SK-N-SH (cell line): ENCODE results near the gene GABRG3. TPM values are rescaled to one million over a fixed set of nuclear protein-coding genes. Genes with fewer than 3 reads are reported as not detected.

Experiments used
- CTCF ChIA-PET: fragments of 300-600, 350-600 bp; formaldehyde crosslinking; extraction: SDS; loops from one replicate; lab custom pipeline; 2021; lab: Yijun Ruan, JAX
- POLR2A ChIA-PET: fragments of 350-600 bp; sonication (Branson Sonifier 250); formaldehyde crosslinking; extraction: SDS; loops from one replicate; lab custom pipeline; 2020; ENCODE audit warnings: antibody characterized with exemption, inconsistent platforms; lab: Yijun Ruan, JAX
- DNase-seq: peaks from one replicate; pipeline ENCODE4 v3.0.0; 2012
- H2AFZ ChIP-seq: fragments of 200-600 bp; sonication (generic); 2 replicates; pipeline ENCODE4 v1.8.1; 2016; ENCODE audit warnings: antibody characterized with exemption, mild to moderate bottlenecking, low read depth
- H3F3A ChIP-seq: fragments of 200-600 bp; sonication (generic); replicated peaks from 2 replicates; pipeline ENCODE3; 2016; ENCODE audit warnings: antibody characterized with exemption, mild to moderate bottlenecking; ENCODE audit not compliant: insufficient read depth
- H3K27ac ChIP-seq, 2 experiments: fragments of 200-500 bp in 1 of 2; fragments of 200-600 bp in 1 of 2; sonication (Bioruptor generic) in 1 of 2; sonication (generic), shearing (Covaris generic) in 1 of 2; 2 replicates each; pipeline versions ENCODE4 v1.5.1 to v1.6.1; 2014 to 2016; ENCODE audit warnings: low read depth in 2 of 2, inconsistent platforms in 1 of 2, low read length in 1 of 2, mild to moderate bottlenecking in 1 of 2, mixed read lengths in 1 of 2
- H3K27me3 ChIP-seq: fragments of 200-600 bp; sonication (generic), shearing (Covaris generic); 2 replicates; pipeline ENCODE4 v1.6.1; 2016; ENCODE audit warnings: mixed run types; ENCODE audit not compliant: insufficient read depth
- H3K36me3 ChIP-seq, 2 experiments: fragments of 200-500 bp in 1 of 2; fragments of 200-600 bp in 1 of 2; sonication (Bioruptor generic) in 1 of 2; sonication (generic) in 1 of 2; replicated peaks in 1 of 2; 2 replicates each; pipeline versions ENCODE3 to v1.5.1; 2014 to 2016; ENCODE audit warnings: low read length in 1 of 2, mild to moderate bottlenecking in 1 of 2; ENCODE audit not compliant: insufficient read depth in 2 of 2, control insufficient read depth in 1 of 2
- H3K4me1 ChIP-seq, 2 experiments: fragments of 200-500 bp in 1 of 2; fragments of 200-600 bp in 1 of 2; sonication (Bioruptor generic) in 1 of 2; sonication (generic), shearing (Covaris generic) in 1 of 2; 2 replicates each; pipeline versions ENCODE4 v1.5.1 to v1.6.1; 2014 to 2016; ENCODE audit warnings: low read depth in 1 of 2, low read length in 1 of 2, mixed run types in 1 of 2; ENCODE audit not compliant: insufficient read depth in 2 of 2, control insufficient read depth in 1 of 2
- H3K4me2 ChIP-seq: fragments of 200-600 bp; sonication (generic), shearing (Covaris generic); 2 replicates; pipeline ENCODE4 v1.6.1; 2017; ENCODE audit warnings: mixed run types
- H3K4me3 ChIP-seq, 2 experiments: fragments of 200-500 bp in 1 of 2; fragments of 200-600 bp in 1 of 2; sonication (Bioruptor generic) in 1 of 2; sonication (generic), shearing (Covaris generic) in 1 of 2; 2 replicates each; pipeline versions ENCODE4 v1.5.1 to v1.8.1; 2014 to 2016; ENCODE audit warnings: low read depth in 2 of 2, inconsistent platforms in 1 of 2, low read length in 1 of 2, mild to moderate bottlenecking in 1 of 2, mixed read lengths in 1 of 2, moderate library complexity in 1 of 2
- H3K79me2 ChIP-seq: fragments of 200-600 bp; sonication (generic); 2 replicates; pipeline ENCODE4 v1.8.1; 2017; ENCODE audit warnings: mild to moderate bottlenecking; ENCODE audit not compliant: insufficient read depth
- H3K9ac ChIP-seq: fragments of 200-600 bp; sonication (generic); 2 replicates; pipeline ENCODE4 v1.6.1; 2017; ENCODE audit warnings: mixed run types
- H3K9me2 ChIP-seq: fragments of 200-600 bp; sonication (generic); 2 replicates; pipeline ENCODE4 v1.6.1; 2017; ENCODE audit warnings: mixed run types
- H3K9me3 ChIP-seq: fragments of 200-600 bp; sonication (generic); 2 replicates; pipeline ENCODE4 v1.6.1; 2017; ENCODE audit warnings: mixed run types, mild to moderate bottlenecking, moderate library complexity
- H4K20me1 ChIP-seq: fragments of 200-600 bp; sonication (generic); 2 replicates; pipeline ENCODE4 v1.6.1; 2017; ENCODE audit warnings: mild to moderate bottlenecking, mixed run types; ENCODE audit not compliant: insufficient read depth
- FOXJ3 ChIP-seq: sonication (generic); formaldehyde crosslinking; IDR thresholded peaks from 2 replicates; pipeline ENCODE4 v1.5.1; 2020; ENCODE audit warnings: mild to moderate bottlenecking, missing genetic modification reagents
- GATA2 ChIP-seq: sonication (generic); formaldehyde crosslinking; IDR thresholded peaks from 2 replicates; pipeline ENCODE4 v1.5.0; 2020; ENCODE audit warnings: mild to moderate bottlenecking, missing genetic modification reagents
- NFIC ChIP-seq: IDR thresholded peaks from 2 replicates; pipeline ENCODE4 v1.4.0; 2012; ENCODE audit warnings: borderline replicate concordance
- POLR2AphosphoS5 ChIP-seq: IDR thresholded peaks from 2 replicates; pipeline ENCODE4 v1.6.1; 2012; ENCODE audit warnings: low read depth, low read length
- RXRA ChIP-seq: IDR thresholded peaks from 2 replicates; pipeline ENCODE4 v1.4.0; 2012; ENCODE audit warnings: low read depth, mild to moderate bottlenecking, borderline replicate concordance
- TAF1 ChIP-seq: IDR thresholded peaks from 2 replicates; pipeline ENCODE4 v1.6.1; 2012; ENCODE audit warnings: low read depth, mild to moderate bottlenecking, low read length, moderate library complexity, borderline replicate concordance
- WGBS: methylation state at CpG from one replicate; pipeline ENCODE4 v1.1.6; 2017; ENCODE audit warnings: low lambda C conversion rate; 5-methylcytosine and 5-hydroxymethylcytosine counted together
- polyA plus RNA-seq, 3 experiments: library from polyadenylated mRNA; depleted of rRNA; stranded (reverse); fragments of >200 nt; gene quantifications; 2 replicates each; pipeline ENCODE4 v1.2.3, GENCODE V29; 2012
- small RNA-seq, 7 experiments: library from RNA; depleted of rRNA; stranded (forward); fragments of <200 nt; gene quantifications; one replicate each; pipeline ENCODE3, GENCODE V24; 2012
- TF ChIP-seq, protein P1 (sequence below): IDR thresholded peaks from 2 replicates; pipeline ENCODE4 v1.4.0; 2012; ENCODE audit warnings: low read depth, borderline replicate concordance

Gene GABRG3
- polyA plus RNA-seq, 1 of the 3 experiments (the other 2 are of a cell fraction), result not detected

DNA sequence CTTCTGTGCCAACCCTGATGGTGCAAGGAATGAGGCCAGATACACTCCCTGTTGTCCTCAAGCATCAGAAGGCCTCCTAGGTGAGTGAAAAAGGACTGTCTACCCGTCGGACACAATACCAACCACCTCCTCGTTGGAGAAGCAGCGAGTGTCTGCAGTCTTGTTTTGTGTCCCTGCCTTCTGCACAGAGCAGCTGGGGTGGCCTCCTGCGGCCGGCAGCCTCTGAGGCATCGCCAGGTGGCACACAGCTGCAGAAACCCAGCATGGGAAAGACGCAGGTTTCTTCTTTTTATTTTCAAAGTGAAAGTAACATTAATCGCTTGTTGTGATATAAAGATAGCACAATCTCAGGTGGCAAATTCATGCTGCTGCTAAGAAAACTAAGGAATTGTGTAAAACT, 618.3 kb downstream of the GABRG3 start (continued):
- no peak for TF ChIP-seq RXRA
- TF ChIP-seq, protein P1, sequence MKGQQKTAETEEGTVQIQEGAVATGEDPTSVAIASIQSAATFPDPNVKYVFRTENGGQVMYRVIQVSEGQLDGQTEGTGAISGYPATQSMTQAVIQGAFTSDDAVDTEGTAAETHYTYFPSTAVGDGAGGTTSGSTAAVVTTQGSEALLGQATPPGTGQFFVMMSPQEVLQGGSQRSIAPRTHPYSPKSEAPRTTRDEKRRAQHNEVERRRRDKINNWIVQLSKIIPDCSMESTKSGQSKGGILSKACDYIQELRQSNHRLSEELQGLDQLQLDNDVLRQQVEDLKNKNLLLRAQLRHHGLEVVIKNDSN, result no peak
- no peak for TF ChIP-seq NFIC
- TF ChIP-seq, all 33 proteins: peak for 0

DNA sequence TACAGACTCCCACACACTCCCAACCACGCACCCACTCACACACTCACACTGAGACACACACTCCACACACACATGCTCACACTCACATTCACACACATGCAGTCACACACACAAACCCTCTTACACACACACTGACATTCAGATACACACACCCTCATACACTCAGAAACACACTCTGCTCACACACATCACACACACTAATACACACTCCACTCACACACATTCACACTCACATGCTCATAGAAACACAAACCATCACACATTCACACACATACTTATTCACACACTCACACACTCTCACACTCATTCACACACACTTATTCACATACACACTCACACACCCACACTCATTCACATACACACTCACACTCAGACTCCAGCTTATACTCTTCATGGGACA, 618.8 kb downstream of the GABRG3 start:
- POLR2A ChIA-PET, result no interaction called here
- Histone ChIP-seq H3K27ac (no peak overlapping the region), H3F3A (no peaks in the 10 kb centered on the region), H3K4me3 (no peak overlapping the region), H2AFZ (no peak overlapping the region), H3K9me2 (no peaks in the 10 kb centered on the region), H3K9ac (no peak overlapping the region), H3K79me2 (no peaks in the 10 kb centered on the region)
- no peak for TF ChIP-seq GATA2 (CRISPR knock-in tag)
- no peak for TF ChIP-seq TAF1
- TF ChIP-seq FOXJ3, result no peak
- no peak for TF ChIP-seq POLR2AphosphoS5
- TF ChIP-seq, all 33 proteins: peak for 0
- H3K4me2 ChIP-seq, result no peak overlapping the region
- no peaks in the 10 kb centered on the region for H4K20me1 ChIP-seq
- no peak for DNase-seq
- no peaks in the 10 kb centered on the region; a peak in 1 of 4 replicates for H3K4me1 ChIP-seq
- H3K27me3 ChIP-seq, result no peaks in the 10 kb centered on the region
- H3K9me3 ChIP-seq, result no peaks in the 10 kb centered on the region
- H3K36me3 ChIP-seq, result no peaks in the 10 kb centered on the region
- CTCF ChIA-PET, result no interaction called here
- 15% methylated on average over 1 of the region's 1 CpG for WGBS

Small RNA genes within 50 kb of the gene (small RNA-seq; reads per million reads assigned to genes)
- 0 reads per million in 7 experiments for gene RNA5SP391
- gene SERPINE4P, result 0 reads per million in 7 experiments

Other genes with a start within 250 kb of the GABRG3 start
- 0.10 and 0.75 TPM in 2 replicates for gene GABRB3, start 198.1 kb upstream of the GABRG3 start, polyA plus RNA-seq (2012; rRNA removed)
- 0.26 TPM in 1 of 2 replicates, not detected in the other for gene GABRA5, start 104.1 kb upstream of the GABRG3 start, polyA plus RNA-seq (2012; rRNA removed)